PFSK-1 (cell line): ENCODE results near the gene CALCOCO1. TPM values are rescaled to one million over a fixed set of nuclear protein-coding genes. Genes with fewer than 3 reads are reported as not detected.

Experiments used
- FOXP2 ChIP-seq: optimal IDR thresholded peaks from 2 replicates; pipeline ENCODE3; 2011; ENCODE audit warnings: borderline replicate concordance, control low read depth, inconsistent platforms; ENCODE audit not compliant: insufficient read depth; ENCODE audit errors: extremely low read length, extremely low read depth
- POLR2AphosphoS5 ChIP-seq: IDR thresholded peaks from 2 replicates; pipeline ENCODE4 v1.6.1; 2012; ENCODE audit warnings: low read depth, mild to moderate bottlenecking, control low read depth, low read length, moderate library complexity
- SIN3A ChIP-seq: IDR thresholded peaks from 2 replicates; pipeline ENCODE4 v1.6.1; 2012; ENCODE audit warnings: mild to moderate bottlenecking, low read length, moderate library complexity, borderline replicate concordance; ENCODE audit not compliant: insufficient read depth
- TAF1 ChIP-seq: IDR thresholded peaks from 2 replicates; pipeline ENCODE4 v1.6.1; 2012; ENCODE audit warnings: low read length, control low read depth, borderline replicate concordance; ENCODE audit not compliant: insufficient read depth
- polyA plus RNA-seq: library from polyadenylated mRNA; unstranded; fragments of >200 nt; gene quantifications from one replicate; pipeline ENCODE4 v1.2.1, GENCODE V29; 2012; ENCODE audit warnings: low read depth, missing spikeins; ENCODE audit not compliant: insufficient read length
- TF ChIP-seq, protein P1 (sequence below), 2 experiments: IDR thresholded peaks; 2 replicates each; pipeline versions ENCODE4 v1.6.1 to v1.8.0; 2011 to 2012; ENCODE audit warnings: low read depth in 2 of 2, low read length in 2 of 2, control low read depth in 1 of 2, inconsistent platforms in 1 of 2, mild to moderate bottlenecking in 1 of 2, moderate library complexity in 1 of 2; ENCODE audit not compliant: insufficient read depth in 1 of 2

Gene CALCOCO1, protein sequence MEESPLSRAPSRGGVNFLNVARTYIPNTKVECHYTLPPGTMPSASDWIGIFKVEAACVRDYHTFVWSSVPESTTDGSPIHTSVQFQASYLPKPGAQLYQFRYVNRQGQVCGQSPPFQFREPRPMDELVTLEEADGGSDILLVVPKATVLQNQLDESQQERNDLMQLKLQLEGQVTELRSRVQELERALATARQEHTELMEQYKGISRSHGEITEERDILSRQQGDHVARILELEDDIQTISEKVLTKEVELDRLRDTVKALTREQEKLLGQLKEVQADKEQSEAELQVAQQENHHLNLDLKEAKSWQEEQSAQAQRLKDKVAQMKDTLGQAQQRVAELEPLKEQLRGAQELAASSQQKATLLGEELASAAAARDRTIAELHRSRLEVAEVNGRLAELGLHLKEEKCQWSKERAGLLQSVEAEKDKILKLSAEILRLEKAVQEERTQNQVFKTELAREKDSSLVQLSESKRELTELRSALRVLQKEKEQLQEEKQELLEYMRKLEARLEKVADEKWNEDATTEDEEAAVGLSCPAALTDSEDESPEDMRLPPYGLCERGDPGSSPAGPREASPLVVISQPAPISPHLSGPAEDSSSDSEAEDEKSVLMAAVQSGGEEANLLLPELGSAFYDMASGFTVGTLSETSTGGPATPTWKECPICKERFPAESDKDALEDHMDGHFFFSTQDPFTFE
- 5.9 TPM for polyA plus RNA-seq

DNA sequence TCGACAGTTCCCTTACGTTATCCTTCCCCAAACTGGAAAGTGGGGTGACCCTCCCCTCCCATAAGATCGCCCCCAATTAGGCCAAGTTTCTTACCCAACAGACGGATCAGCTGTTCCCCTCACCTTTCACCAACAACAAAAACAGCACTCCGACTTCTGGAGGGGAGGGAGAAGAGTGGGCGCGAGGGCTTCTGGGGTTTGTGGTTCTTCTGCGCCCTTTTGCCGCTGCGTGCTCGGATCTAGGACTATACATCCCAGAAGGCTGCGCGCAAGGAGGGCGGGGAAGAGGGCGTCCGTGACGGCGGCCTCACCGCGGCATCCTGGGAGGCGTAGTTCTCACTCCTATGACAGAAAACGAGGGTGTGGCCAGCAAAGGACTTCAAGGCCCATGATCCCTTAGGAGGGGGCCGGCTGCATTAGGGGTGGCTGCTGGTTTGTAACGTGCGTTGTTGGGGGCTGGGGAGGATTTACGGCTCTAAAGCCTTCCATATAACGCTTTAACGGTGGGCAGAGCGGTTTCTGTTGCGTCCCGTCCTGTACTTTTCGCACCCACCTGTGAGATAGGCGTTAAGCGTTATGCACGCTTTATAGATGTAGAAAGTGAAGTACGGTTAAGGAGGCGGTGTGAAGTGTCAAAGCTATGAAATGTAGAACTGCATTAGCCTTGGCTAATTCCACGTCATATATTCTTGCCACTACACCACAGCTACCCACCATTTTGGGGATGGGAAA is at the start of gene CALCOCO1:
CALCOCO1 (minus strand) TSS at position 143 of the 732 bp plus-strand sequence. CDS start 2,210 bp downstream, outside the sequence.
- TF ChIP-seq FOXP2 = peak; percentile 35
- TF ChIP-seq, protein P1, sequence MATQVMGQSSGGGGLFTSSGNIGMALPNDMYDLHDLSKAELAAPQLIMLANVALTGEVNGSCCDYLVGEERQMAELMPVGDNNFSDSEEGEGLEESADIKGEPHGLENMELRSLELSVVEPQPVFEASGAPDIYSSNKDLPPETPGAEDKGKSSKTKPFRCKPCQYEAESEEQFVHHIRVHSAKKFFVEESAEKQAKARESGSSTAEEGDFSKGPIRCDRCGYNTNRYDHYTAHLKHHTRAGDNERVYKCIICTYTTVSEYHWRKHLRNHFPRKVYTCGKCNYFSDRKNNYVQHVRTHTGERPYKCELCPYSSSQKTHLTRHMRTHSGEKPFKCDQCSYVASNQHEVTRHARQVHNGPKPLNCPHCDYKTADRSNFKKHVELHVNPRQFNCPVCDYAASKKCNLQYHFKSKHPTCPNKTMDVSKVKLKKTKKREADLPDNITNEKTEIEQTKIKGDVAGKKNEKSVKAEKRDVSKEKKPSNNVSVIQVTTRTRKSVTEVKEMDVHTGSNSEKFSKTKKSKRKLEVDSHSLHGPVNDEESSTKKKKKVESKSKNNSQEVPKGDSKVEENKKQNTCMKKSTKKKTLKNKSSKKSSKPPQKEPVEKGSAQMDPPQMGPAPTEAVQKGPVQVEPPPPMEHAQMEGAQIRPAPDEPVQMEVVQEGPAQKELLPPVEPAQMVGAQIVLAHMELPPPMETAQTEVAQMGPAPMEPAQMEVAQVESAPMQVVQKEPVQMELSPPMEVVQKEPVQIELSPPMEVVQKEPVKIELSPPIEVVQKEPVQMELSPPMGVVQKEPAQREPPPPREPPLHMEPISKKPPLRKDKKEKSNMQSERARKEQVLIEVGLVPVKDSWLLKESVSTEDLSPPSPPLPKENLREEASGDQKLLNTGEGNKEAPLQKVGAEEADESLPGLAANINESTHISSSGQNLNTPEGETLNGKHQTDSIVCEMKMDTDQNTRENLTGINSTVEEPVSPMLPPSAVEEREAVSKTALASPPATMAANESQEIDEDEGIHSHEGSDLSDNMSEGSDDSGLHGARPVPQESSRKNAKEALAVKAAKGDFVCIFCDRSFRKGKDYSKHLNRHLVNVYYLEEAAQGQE (IDR thresholded peaks at IDR 0.05; ENCODE audit: insufficient read depth in 1 of 2, low read depth in 2 of 2, low read length in 2 of 2) = no peak
- no peak for TF ChIP-seq TAF1
- TF ChIP-seq POLR2AphosphoS5 = peak; percentile 61; the same call in 1 of the 2 replicates
- peak; percentile 94; the same call in 1 of the 2 replicates for TF ChIP-seq SIN3A

DNA sequence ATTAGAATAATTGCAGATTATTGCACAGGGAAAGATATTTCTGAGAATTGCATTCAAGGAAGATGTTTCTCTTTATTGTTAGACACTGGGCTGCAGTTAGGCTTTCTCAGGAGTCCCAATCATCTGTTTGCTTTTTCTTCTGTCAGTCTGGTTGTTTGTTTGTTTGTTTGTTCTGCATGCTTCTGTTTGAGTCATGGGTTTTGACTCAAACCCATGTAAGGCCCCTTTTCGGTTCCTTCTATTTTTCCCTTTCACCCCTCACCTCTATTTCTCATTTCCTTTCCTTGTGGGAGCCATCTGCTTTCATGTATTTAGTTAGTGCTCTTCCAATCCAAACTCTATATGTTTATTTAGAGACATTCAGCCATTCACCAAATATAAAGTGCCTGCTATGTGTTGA is 49.6 kb upstream of the CALCOCO1 start:
- TF ChIP-seq, protein P1 (IDR thresholded peaks at IDR 0.05; ENCODE audit: insufficient read depth in 1 of 2, low read depth in 2 of 2, low read length in 2 of 2) = no peak
- TF ChIP-seq FOXP2 (no peak), TAF1 (no peak), POLR2AphosphoS5 (no peak), SIN3A (no peak)

DNA sequence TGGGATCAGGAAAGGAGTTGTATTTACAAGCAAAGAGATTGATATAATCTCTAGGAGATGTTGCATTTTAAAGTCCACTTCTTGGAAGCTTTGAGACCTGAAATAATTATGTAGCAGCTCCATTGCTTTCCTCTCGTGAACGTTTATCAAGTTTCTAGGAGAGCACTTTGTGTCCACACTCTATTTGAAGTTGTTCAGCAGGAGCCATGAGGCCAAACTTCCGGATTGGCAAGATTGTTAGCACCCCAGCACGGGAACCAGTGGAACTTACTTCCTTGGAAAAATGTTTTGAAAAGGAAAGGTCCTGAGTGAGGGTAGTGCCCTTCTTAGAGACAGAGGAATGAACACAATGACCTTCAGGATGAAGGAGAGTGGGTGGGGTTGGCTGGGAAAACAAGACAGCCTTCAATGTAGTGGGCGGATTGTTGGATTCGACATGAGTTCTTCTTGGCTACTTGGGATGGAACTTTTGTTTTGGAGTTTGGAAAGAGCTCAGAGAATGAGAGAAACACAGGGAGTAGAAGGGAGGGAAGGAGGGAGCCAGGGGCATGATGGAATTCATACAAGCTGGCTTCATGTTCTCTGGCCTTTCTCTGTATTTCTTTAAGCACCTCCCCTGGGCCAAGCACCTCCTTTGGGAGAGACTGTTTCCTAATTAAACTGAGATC is 48.4 kb upstream of the CALCOCO1 start:
- TF ChIP-seq FOXP2 (no peak), SIN3A (no peak), TAF1 (no peak), POLR2AphosphoS5 (no peak)
- TF ChIP-seq, protein P1 (IDR thresholded peaks at IDR 0.05; ENCODE audit: insufficient read depth in 1 of 2, low read depth in 2 of 2, low read length in 2 of 2) = no peak

DNA sequence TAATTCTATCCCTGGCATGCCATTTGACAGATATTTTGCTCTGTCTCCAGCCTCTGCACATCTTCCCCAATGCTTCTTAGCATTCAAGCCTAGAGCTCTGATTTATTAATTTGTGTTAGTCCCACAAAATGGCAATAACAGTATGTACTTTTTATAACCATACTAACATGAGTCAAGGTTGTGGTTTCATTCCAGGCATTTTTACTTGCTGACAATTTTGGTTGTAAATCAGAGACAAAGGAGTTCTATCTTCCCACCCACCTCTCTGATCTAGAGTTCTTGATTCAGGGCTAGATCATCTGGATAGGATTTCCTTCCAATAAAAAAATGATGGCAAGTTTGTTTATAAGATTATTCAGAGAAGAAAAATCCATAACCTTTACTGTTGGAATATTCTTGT is 43.0 kb upstream of the CALCOCO1 start:
- TF ChIP-seq TAF1 (no peak), FOXP2 (no peak), SIN3A (no peak), POLR2AphosphoS5 (no peak)
- TF ChIP-seq, protein P1 (IDR thresholded peaks at IDR 0.05; ENCODE audit: insufficient read depth in 1 of 2, low read depth in 2 of 2, low read length in 2 of 2) = no peak
